GM06990 (cell line): Measurements from ENCODE around the gene SFMBT1.
"Not testable (repeated sequence)": the region's sequence is repeated elsewhere in the genome, so short reads cannot be mapped to it uniquely, and the experiment has no call there.

Source experiments
- DNase-seq: peaks from one replicate; pipeline ENCODE4 v3.0.0-alpha.2; 2011; ENCODE audit not compliant: insufficient read length; ENCODE audit errors: extremely low read depth
- H3K27me3 ChIP-seq: replicated peaks from 2 replicates; pipeline ENCODE4 v1.6.0; 2011; ENCODE audit warnings: low read length; ENCODE audit not compliant: control insufficient read depth, insufficient read depth
- H3K36me3 ChIP-seq: 2 replicates; pipeline ENCODE4 v1.5.1; 2011; ENCODE audit warnings: low read length; ENCODE audit not compliant: control insufficient read depth, insufficient read depth
- H3K4me3 ChIP-seq: replicated peaks from 2 replicates; pipeline ENCODE4 v1.5.1; 2011; ENCODE audit warnings: low read depth, mild to moderate bottlenecking, control low read depth, low read length
- TF ChIP-seq, protein P1 (sequence below): IDR thresholded peaks from 2 replicates; pipeline ENCODE4 v1.5.1; 2011; ENCODE audit warnings: low read length, control low read depth, mild to moderate bottlenecking, inconsistent platforms; ENCODE audit not compliant: insufficient read depth, poor library complexity, severe bottlenecking

The SFMBT1 gene

DNA sequence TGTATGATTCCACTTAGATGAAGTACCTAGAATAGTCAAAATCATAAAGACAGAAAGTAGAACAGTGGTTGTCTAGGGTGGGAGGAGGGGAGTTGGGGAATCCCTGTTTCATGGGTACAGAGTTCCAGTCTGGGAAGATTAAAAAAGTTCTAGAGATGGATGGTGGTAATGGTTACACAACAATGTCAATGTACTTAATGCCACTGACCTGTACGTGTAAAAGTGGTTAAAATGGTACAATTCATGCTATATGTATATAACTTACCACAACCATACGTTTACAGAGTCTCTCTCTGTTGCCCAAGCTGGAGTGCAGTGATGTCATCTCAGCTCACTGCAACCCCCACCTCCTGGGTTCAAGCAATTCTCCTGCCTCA is 6.5 kb downstream of the SFMBT1 start:
- TF ChIP-seq, protein P1, sequence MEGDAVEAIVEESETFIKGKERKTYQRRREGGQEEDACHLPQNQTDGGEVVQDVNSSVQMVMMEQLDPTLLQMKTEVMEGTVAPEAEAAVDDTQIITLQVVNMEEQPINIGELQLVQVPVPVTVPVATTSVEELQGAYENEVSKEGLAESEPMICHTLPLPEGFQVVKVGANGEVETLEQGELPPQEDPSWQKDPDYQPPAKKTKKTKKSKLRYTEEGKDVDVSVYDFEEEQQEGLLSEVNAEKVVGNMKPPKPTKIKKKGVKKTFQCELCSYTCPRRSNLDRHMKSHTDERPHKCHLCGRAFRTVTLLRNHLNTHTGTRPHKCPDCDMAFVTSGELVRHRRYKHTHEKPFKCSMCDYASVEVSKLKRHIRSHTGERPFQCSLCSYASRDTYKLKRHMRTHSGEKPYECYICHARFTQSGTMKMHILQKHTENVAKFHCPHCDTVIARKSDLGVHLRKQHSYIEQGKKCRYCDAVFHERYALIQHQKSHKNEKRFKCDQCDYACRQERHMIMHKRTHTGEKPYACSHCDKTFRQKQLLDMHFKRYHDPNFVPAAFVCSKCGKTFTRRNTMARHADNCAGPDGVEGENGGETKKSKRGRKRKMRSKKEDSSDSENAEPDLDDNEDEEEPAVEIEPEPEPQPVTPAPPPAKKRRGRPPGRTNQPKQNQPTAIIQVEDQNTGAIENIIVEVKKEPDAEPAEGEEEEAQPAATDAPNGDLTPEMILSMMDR = no peak
- Histone ChIP-seq H3K36me3 (no peaks in the 10 kb centered on the region), H3K27me3 (no peaks in the 10 kb centered on the region), H3K4me3 (no peak overlapping the region)
- no peak for DNase-seq

- TF ChIP-seq, protein P1 = no peak
- Histone ChIP-seq H3K36me3 (no peaks in the 10 kb centered on the region), H3K4me3 (no peak overlapping the region), H3K27me3 (no peaks in the 10 kb centered on the region)
- no peak for DNase-seq
Observed at GRCh38 chr3:53038679-53039375, 7.0 kb downstream of the SFMBT1 start.

DNA sequence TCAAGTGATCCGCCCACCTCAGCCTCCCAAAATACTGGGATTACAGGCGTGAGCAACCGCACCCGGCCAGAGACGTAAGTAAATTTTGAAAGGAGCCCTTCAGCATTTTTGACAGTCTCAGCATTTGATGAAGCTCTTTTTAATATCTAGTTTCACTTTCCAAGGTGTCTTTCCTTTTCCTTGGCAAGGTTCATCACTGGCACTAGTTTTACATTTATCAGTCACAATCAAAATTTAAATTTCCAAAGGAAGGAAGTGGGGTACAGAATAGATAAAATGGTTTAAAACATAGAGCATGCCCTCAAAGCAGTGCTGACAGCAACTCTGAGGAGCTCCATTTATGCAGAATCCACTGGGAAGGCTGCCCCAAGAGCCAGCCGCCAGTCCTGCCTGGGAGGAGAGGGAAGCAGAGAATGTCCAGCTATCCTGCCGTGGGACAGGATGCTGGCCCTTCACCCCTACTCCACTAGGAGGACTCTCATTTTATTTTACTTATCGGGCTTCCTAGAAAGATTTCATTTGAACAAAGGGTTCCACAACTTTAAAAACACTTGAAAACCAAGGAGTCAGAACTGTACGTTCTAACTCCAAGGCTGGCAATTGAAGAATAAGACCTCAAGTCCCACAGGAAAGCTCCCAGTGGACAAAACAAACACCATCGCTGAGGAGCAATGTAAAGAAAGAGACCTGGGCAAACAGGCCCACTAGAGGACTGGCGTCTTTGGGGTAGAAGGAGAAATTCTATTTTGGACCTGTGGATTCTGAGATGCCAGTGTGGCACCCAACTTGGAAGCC is 9.9 kb downstream of the SFMBT1 start:
- Histone ChIP-seq H3K4me3 (no peak overlapping the region), H3K27me3 (no peaks in the 10 kb centered on the region), H3K36me3 (no peaks in the 10 kb centered on the region)
- DNase-seq = no peak
- TF ChIP-seq, protein P1 = no peak

- not testable (repeated sequence) for DNase-seq, H3K36me3 ChIP-seq, H3K27me3 ChIP-seq, H3K4me3 ChIP-seq
Observed at GRCh38 chr3:53035018-53035417, 10.9 kb downstream of the SFMBT1 start.

GRCh38 chr3:53034411-53034810 is 11.5 kb downstream of the SFMBT1 start:
- H3K27me3 ChIP-seq, H3K36me3 ChIP-seq, H3K4me3 ChIP-seq, DNase-seq: not testable (repeated sequence)

GRCh38 chr3:53032609-53033008 is 13.3 kb downstream of the SFMBT1 start:
- H3K27me3 ChIP-seq = no peaks in the 10 kb centered on the region
- no peak for DNase-seq
- H3K36me3 ChIP-seq = no peaks in the 10 kb centered on the region
- TF ChIP-seq, protein P1 = no peak
- H3K4me3 ChIP-seq = no peak overlapping the region
